ENCODE data around the gene GPR50. TPM values are rescaled to one million over a fixed set of nuclear protein-coding genes. Genes with fewer than 3 reads are reported as not detected.

GPR50 gene
- total RNA-seq, 1 donor, result not detected

DNA sequence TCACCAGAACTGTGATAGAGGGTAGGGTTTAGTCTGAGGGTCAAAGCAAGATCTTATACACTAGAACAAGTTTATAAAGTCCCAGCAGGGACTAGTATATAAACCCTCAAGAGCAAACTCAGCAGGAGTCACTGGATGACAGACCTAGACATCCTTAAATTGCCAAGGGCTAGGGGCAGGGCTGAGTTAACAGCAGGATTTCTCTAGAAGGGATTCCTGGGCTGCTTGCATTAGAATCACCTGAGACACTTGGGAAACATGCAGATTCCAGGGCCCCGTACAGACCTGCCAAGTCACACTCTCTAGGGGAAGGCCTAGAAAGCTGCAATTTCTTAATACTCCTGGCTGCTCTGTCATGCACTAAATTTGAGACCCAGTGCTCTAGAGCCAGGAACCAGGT lies 6.6 kb upstream of the GPR50 start:
- no peak for DNase-seq (ENCODE audit: insufficient read length, low spot score, missing footprints)
- Histone ChIP-seq H3K36me3 (ENCODE audit: insufficient read depth, low read length) (no peaks in the 10 kb centered on the region), H3K4me3 (ENCODE audit: insufficient read depth, low read length) (no peak overlapping the region), H3K4me1 (ENCODE audit: insufficient read depth, low read length) (no peaks in the 10 kb centered on the region), H3K4me2 (ENCODE audit: insufficient read depth, low read length) (no peak overlapping the region), H3K9me3 (ENCODE audit: low read depth, low read length) (no peaks in the 10 kb centered on the region), H4K20me1 (ENCODE audit: insufficient read depth, low read length) (no peaks in the 10 kb centered on the region), H3K79me2 (ENCODE audit: insufficient read depth, low read length) (no peaks in the 10 kb centered on the region), H2AFZ (ENCODE audit: low read length) (no peak overlapping the region), H3K27me3 (ENCODE audit: insufficient read depth, low read length) (peaks cover 5% of the 10 kb centered on the region), H3K27ac (ENCODE audit: low read depth, low read length) (no peak overlapping the region)
- TF ChIP-seq, protein P1, sequence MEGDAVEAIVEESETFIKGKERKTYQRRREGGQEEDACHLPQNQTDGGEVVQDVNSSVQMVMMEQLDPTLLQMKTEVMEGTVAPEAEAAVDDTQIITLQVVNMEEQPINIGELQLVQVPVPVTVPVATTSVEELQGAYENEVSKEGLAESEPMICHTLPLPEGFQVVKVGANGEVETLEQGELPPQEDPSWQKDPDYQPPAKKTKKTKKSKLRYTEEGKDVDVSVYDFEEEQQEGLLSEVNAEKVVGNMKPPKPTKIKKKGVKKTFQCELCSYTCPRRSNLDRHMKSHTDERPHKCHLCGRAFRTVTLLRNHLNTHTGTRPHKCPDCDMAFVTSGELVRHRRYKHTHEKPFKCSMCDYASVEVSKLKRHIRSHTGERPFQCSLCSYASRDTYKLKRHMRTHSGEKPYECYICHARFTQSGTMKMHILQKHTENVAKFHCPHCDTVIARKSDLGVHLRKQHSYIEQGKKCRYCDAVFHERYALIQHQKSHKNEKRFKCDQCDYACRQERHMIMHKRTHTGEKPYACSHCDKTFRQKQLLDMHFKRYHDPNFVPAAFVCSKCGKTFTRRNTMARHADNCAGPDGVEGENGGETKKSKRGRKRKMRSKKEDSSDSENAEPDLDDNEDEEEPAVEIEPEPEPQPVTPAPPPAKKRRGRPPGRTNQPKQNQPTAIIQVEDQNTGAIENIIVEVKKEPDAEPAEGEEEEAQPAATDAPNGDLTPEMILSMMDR (IDR thresholded peaks at IDR 0.05; ENCODE audit: extremely low read depth, low read depth, low read length), result no peak

DNA sequence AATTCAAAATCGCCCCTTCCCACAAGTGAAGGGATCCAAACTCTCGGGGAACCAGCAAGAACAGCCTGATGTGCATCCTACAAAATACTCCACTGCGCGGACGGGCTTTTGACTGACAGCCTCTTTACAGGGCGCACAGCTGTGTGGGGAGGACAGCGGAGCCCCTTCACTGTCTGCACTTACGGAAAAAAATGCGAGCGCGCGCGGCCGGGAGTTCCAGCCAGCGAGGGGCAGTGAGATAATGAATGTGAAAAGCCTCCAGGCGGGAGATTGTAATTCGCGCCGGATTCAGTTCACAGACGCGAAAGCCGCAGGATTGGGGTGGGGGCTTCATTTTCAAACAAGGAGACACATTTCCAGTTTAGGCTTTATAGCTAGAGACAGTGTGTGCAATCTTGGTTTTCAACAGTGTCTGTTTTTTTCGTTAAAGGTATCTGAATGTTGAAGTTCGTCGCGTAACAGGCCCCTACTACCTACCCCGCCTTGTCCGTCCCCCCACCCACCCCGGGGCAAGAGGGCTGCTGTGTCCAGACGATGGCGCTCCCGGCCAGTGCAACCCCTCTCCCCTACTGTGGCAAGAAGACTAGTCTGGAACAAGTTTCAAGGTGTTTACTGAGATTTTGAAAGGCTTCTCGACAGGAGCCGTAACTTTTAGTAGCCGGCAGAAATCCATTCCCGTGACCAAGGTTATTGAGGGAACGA lies 1.7 kb upstream of the GPR50 start:
- peaks cover 30% of the 10 kb centered on the region for H3K27me3 ChIP-seq (ENCODE audit: insufficient read depth, low read length)
- no peaks in the 10 kb centered on the region for H3K9me3 ChIP-seq (ENCODE audit: low read depth, low read length)
- H3K4me2 ChIP-seq (ENCODE audit: insufficient read depth, low read length), result no peak overlapping the region
- no peaks in the 10 kb centered on the region for H3K4me1 ChIP-seq (ENCODE audit: insufficient read depth, low read length)
- TF ChIP-seq, protein P1 (IDR thresholded peaks at IDR 0.05; ENCODE audit: extremely low read depth, low read depth, low read length), result no peak
- no peak for DNase-seq (ENCODE audit: insufficient read length, low spot score, missing footprints)
- no peak overlapping the region for H3K27ac ChIP-seq (ENCODE audit: low read depth, low read length)
- H3K79me2 ChIP-seq (ENCODE audit: insufficient read depth, low read length), result no peaks in the 10 kb centered on the region
- H2AFZ ChIP-seq (ENCODE audit: low read length), result no peak overlapping the region
- H4K20me1 ChIP-seq (ENCODE audit: insufficient read depth, low read length), result no peaks in the 10 kb centered on the region
- H3K4me3 ChIP-seq (ENCODE audit: insufficient read depth, low read length), result no peak overlapping the region
- H3K36me3 ChIP-seq (ENCODE audit: insufficient read depth, low read length), result no peaks in the 10 kb centered on the region

DNA sequence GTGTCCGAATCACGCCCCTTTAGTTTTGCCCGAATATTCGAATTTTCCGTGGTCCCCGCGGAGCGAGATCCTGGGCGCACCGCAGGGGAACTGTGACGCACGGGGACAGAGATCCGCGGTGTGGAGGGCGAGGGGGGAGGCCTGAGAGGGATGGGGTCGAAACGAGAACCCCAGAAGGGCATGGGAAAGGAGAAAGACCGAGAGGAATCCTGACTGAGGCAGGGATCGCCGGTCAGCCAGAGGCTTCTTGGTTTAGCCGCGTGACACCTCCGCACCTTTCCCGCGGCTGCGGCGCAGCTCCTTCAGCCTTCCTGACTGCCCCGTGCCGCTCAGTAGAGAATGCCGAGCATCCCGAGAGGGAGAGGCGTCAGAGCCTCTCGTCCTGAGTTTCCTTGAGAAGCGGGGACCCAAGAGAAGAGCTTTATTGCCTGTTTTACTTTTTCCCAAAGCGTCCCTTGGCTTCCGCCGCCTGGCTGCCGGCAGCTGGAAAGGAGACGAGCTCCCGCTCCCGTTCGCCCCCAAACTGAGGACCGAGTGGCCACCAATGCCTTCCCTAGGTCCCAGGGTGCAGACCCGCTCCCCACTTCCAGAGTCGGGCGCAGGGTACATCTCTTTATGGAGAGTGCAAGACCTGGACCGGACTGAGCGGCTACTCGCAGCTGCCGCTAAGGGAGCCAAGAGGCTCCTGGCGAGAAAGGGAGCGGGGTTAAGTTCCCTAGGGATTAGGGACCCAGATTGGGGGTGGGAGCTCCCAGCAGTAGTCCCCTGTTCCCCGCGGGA lies 911 bp upstream of the GPR50 start:
- H3K36me3 ChIP-seq (ENCODE audit: insufficient read depth, low read length), result no peaks in the 10 kb centered on the region
- H3K27ac ChIP-seq (ENCODE audit: low read depth, low read length), result no peak overlapping the region
- H3K27me3 ChIP-seq (ENCODE audit: insufficient read depth, low read length), result peaks cover 30% of the 10 kb centered on the region
- no peak overlapping the region for H2AFZ ChIP-seq (ENCODE audit: low read length)
- no peak overlapping the region for H3K4me3 ChIP-seq (ENCODE audit: insufficient read depth, low read length)
- H3K4me1 ChIP-seq (ENCODE audit: insufficient read depth, low read length), result no peaks in the 10 kb centered on the region
- peaks cover 2% of the 10 kb centered on the region for H3K9me3 ChIP-seq (ENCODE audit: low read depth, low read length)
- H3K4me2 ChIP-seq (ENCODE audit: insufficient read depth, low read length), result no peak overlapping the region
- H4K20me1 ChIP-seq (ENCODE audit: insufficient read depth, low read length), result no peaks in the 10 kb centered on the region
- H3K79me2 ChIP-seq (ENCODE audit: insufficient read depth, low read length), result no peaks in the 10 kb centered on the region
- no peak for DNase-seq (ENCODE audit: insufficient read length, low spot score, missing footprints)
- TF ChIP-seq, protein P1 (IDR thresholded peaks at IDR 0.05; ENCODE audit: extremely low read depth, low read depth, low read length), result no peak

Data from osteoblast (primary cell).